ENCODE data around the gene TPRG1L.

The TPRG1L gene

GRCh38 chr1:3594706-3595377 lies 30.0 kb upstream of the TPRG1L start:
- no peak for DNase-seq

- DNase-seq, result no peak
These were observed 28.9 kb upstream of the TPRG1L start for GRCh38 chr1:3595949-3596348.

GRCh38 chr1:3596663-3597598 lies 27.9 kb upstream of the TPRG1L start:
- DNase-seq, result peak; percentile 11

GRCh38 chr1:3597599-3597964 lies 27.2 kb upstream of the TPRG1L start:
- DNase-seq, result peak; percentile 22

- no peak for DNase-seq
These were observed 26.7 kb upstream of the TPRG1L start for GRCh38 chr1:3598051-3598491.

- DNase-seq, result no peak
These were observed 26.1 kb upstream of the TPRG1L start for GRCh38 chr1:3598522-3599285.

GRCh38 chr1:3599286-3599811 lies 25.5 kb upstream of the TPRG1L start:
- no peak for DNase-seq

- no peak for DNase-seq
These were observed 25.0 kb upstream of the TPRG1L start for GRCh38 chr1:3599816-3600215.

- no peak for DNase-seq
These were observed 24.5 kb upstream of the TPRG1L start for GRCh38 chr1:3600354-3600753.

- no peak for DNase-seq
These were observed 23.1 kb upstream of the TPRG1L start for GRCh38 chr1:3601743-3602142.

GRCh38 chr1:3602375-3602774 lies 22.4 kb upstream of the TPRG1L start:
- no peak for DNase-seq

- DNase-seq, result no peak
These were observed 21.7 kb upstream of the TPRG1L start for GRCh38 chr1:3603156-3603555.

- no peak for DNase-seq
These were observed 21.0 kb upstream of the TPRG1L start for GRCh38 chr1:3603571-3604467.

GRCh38 chr1:3604468-3604974 lies 20.3 kb upstream of the TPRG1L start:
- no peak for DNase-seq

- no peak for DNase-seq
These were observed 19.6 kb upstream of the TPRG1L start for GRCh38 chr1:3604997-3605823.

- DNase-seq, result no peak
These were observed 17.8 kb upstream of the TPRG1L start for GRCh38 chr1:3606779-3607702.

- DNase-seq, result no peak
These were observed 17.1 kb upstream of the TPRG1L start for GRCh38 chr1:3607703-3608065.

GRCh38 chr1:3608154-3608553 lies 16.7 kb upstream of the TPRG1L start:
- no peak for DNase-seq

GRCh38 chr1:3609016-3609768 lies 15.6 kb upstream of the TPRG1L start:
- DNase-seq, result no peak

Measured in stimulated activated CD4-positive, alpha-beta T cell treated with anti-CD3 and anti-CD28 coated beads, Interleukin-15, amount 100 ng/mL, for 24 hours (primary cell).